Subcutaneous adipose tissue (tissue), 4 donors: ENCODE measurements around the gene WDR45B. TPM values are rescaled to one million over a fixed set of nuclear protein-coding genes. Genes with fewer than 3 reads are reported as not detected.

Experiments used
- total RNA-seq, 4 donors: library from RNA; depleted of rRNA; stranded (reverse); fragments of >200 nt; gene quantifications; one replicate each; pipeline ENCODE4 v1.1.0, GENCODE V29; 2016
- TF ChIP-seq, protein P1 (sequence below): fragments of 450-650 bp; IDR thresholded peaks from one replicate; pipeline ENCODE4 v1.5.1; 2016; ENCODE audit warnings: low read depth, mild to moderate bottlenecking, control low read depth, antibody characterized with exemption, moderate library complexity

WDR45B gene
- total RNA-seq, 4 donors from 2014 or later, result 60.6 to 74.8 (median 63.1) TPM

DNA sequence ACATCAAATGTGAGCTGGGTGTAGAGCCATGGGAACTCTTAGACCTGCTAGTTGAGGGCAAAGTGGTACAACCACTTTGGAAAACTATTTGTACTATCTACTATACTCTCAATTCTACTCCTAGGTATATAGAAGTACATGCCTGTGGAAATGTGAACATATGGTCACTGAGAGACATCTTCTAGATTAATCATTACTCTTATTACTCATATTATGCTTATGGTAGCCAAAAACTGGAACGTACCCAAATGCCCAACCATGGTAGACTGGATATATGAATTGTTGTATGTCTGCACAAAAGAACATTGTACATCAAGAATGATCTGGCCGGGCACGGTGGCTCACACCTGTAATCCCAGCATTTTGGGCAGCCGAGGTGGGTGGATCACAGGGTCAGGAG is 2.7 kb downstream of the WDR45B start:
- TF ChIP-seq, protein P1, sequence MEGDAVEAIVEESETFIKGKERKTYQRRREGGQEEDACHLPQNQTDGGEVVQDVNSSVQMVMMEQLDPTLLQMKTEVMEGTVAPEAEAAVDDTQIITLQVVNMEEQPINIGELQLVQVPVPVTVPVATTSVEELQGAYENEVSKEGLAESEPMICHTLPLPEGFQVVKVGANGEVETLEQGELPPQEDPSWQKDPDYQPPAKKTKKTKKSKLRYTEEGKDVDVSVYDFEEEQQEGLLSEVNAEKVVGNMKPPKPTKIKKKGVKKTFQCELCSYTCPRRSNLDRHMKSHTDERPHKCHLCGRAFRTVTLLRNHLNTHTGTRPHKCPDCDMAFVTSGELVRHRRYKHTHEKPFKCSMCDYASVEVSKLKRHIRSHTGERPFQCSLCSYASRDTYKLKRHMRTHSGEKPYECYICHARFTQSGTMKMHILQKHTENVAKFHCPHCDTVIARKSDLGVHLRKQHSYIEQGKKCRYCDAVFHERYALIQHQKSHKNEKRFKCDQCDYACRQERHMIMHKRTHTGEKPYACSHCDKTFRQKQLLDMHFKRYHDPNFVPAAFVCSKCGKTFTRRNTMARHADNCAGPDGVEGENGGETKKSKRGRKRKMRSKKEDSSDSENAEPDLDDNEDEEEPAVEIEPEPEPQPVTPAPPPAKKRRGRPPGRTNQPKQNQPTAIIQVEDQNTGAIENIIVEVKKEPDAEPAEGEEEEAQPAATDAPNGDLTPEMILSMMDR, result no peak

DNA sequence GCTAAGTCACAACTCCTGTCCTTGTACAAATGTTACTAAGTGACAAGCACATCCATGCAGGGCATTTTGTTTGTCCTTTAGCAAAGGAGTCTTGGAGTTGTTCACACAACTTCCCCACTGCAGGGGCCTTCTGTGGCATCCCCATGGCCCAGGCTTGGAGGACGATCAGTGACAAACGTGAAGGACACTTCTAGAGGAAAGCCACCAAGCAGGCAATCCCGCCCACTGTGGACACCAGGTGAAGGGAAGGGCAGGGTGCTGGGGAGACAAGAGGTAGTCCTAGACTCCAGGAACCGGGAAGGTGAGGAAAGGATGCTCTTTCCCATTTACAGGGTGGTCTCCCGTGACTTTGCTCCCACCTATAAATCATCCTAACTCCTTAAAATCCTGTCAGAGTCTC is 4.1 kb downstream of the WDR45B start:
- TF ChIP-seq, protein P1, result no peak

DNA sequence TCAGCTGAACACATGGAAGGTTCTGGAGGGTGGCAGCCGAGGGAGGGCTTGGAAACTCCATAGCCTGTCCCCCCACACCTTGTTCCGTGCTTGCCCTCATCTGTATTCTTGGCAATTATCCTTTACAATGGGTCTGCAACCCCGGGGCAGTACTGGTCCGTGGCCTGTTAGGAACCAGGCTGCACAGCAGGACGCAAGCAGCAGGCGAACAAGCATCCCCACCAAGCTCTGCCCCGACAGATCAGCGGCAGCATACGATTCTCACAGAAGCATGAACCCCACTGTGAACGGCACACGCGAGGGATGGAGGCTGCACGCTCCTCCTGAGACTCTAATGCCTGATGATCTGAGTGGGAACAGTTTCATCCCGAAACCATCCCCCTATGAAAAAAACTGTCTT is 6.2 kb downstream of the WDR45B start:
- TF ChIP-seq, protein P1, result no peak

DNA sequence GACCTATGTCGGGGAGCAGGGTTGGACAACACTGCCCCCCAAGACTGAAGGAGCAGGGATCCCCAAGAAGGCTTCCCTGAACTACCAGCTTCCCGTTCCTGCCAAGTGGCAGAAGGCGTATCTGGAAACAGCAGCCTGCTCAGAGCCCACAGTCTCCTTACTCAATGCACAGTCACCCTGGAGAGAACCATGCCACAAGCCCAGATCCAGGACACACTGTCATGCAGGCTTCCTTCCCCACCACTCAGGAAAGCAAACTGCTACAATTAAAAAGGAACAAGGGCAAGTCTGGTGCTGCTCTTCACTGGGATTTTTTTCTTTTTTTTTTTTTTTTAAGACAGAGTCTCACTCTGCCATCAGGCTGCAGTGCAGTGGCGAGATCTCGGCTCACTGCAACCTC is 8.2 kb downstream of the WDR45B start:
- TF ChIP-seq, protein P1, result no peak

DNA sequence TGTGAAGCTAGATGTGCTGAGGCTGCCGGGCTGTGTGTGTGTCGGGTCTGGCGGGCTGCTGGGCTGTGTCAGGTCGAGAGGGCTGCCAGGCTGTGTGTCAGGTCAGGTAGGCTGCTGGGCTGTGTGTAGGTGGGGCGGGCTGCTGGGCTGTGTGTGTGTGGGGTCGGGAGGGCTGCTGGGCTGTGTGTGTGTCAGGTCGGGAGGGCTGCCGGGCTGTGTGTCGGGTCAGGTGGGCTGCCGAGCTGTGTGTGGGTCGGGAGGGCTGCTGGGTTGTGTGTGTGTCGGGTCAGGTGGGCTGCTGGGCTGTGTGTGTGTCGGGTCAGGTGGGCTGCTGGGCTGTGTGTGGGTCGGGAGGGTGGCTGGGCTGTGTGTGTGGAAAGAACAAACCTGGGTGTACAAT is 8.6 kb downstream of the WDR45B start:
- TF ChIP-seq, protein P1, result no peak

DNA sequence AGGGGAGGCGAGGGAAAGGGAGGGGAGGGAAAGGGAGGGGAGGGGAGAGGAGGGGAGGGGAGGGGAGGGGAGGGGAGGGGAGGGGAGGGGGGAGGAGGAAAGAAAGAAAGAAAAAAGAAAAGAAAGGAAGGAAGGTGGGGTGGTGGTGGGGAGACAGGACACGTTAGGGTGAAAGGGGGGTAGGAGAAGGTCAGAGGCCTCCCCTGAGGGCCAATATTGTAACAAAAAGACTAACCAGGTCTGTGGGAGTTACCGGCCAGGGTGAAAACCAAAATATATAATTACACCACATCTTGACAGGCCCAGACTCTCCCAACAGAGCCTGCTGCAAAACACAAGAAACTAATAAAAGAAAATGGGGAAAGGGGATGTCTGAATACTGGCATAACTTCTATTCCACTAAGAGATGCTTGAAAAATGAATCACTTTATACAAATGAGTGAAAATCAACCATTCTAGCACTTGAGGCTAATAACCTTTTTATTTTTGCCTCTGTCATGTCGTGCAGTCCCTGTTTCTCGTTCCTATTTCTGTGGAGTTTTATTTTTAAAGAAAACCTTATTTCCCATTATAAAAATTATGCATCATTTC is 10.0 kb downstream of the WDR45B start:
- TF ChIP-seq, protein P1, result no peak

DNA sequence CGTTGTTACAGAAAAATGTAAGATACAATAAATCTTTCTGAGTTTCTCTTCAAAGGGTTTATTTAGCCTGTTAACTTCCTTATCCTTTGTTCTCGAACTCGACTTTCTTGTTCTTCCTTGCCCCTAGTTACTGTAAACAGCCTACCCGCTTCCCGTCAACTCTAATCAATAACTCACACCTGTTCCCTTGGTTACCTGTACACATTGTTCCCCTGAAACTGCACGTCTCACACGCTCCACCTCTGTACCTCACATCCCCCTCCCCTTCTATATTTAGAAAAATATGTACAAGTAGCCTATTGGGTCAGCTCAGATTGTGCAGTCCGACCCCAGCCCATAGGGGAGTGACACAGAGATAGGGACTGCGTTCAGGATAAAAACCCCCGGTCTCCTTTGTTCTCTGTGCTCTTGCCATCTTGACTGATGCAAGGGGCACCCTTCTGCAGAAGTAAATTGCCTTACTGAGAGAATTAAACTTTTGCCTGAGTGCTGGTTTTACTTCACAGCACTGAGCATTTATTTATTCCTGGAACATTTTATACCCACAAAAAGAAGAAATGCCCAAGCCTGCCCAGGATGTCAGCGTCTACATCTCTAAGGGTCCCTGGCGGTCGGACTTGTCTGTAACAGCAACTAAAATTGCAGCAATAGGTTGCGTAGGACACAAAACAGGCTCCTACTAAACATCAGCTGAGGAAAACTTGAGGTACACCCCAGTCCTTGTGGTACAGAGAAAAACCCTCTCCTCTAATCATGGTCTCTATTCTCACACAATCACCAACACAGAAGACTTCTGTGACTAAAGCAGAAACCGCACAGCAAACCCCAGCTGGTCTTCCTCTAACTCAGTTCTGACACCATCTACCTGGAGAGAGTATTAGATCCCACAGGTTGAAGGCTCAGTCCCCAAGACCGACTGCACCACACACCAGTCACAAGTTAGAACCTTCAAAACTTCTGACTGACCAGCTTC is 11.3 kb downstream of the WDR45B start:
- TF ChIP-seq, protein P1, result no peak
